ENCODE results near the gene FN1. TPM values are rescaled to one million over a fixed set of nuclear protein-coding genes. Genes with fewer than 3 reads are reported as not detected.

FN1 gene
- total and polyA plus RNA-seq, 2 of the 8 experiments (the other 6 are each of a cell fraction or from before 2014, with no cell fraction given), result 42.9 to 109 TPM

DNA sequence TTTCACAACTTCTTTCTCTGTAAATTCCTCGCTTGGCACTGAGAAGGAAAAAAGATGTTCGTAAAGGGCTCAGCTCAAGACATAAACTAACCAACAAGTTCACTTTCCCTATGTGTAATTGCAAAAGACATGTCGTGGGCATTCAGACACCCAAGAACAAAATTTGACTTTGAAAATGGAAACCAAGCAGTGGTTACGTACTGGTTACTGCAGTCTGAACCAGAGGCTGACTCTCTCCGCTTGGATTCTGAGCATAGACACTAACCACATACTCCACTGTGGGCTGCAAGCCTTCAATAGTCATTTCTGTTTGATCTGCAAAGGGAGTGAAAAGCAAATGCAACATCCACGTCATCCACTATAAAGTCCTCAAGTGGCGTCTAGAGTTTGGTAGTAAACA is 53.9 kb downstream of the FN1 start:
- Histone ChIP-seq H3K36me3 (ENCODE audit: control insufficient read depth in 2 of 4, insufficient read depth in 4 of 4, low read length in 3 of 4) (peaks cover 2 to 13% (median 8%) of the 10 kb centered on the region in 4 experiments; a peak in 6 of 8 replicates), H3K27me3 (replicated peaks in 1 of 4; ENCODE audit: control insufficient read depth in 3 of 4, extremely low read depth in 1 of 4, insufficient read depth in 3 of 4, low read length in 3 of 4) (no peaks in the 10 kb centered on the region), H3K23ac (ENCODE audit: insufficient read length) (peak overlapping the region; percentile 12), H2BK15ac (ENCODE audit: low read length) (no peak overlapping the region), H4K8ac (ENCODE audit: extremely low read depth, insufficient read depth, low read length) (no peak overlapping the region), H2AK5ac (ENCODE audit: low read depth, low read length) (no peak overlapping the region), H3K4me3 (ENCODE audit: extremely low read depth in 1 of 4, insufficient read depth in 2 of 4, low read depth in 3 of 4, low read length in 4 of 4) (no peak overlapping the region), H3K27ac (ENCODE audit: low read depth, low read length) (no peak overlapping the region), H2BK12ac (ENCODE audit: low read depth, low read length) (no peak overlapping the region), H3K18ac (ENCODE audit: extremely low read depth, low read length) (no peak overlapping the region), H2BK20ac (ENCODE audit: low read length) (no peak overlapping the region), H3K9ac (replicated peaks in 1 of 4; ENCODE audit: extremely low read depth in 1 of 4, low read depth in 3 of 4, low read length in 3 of 4) (no peak overlapping the region), H3K9me3 (ENCODE audit: insufficient read depth in 2 of 2, low read depth in 1 of 2, low read length in 1 of 2) (no peaks in the 10 kb centered on the region), H3K23me2 (ENCODE audit: low read depth, low read length) (no peaks in the 10 kb centered on the region), H3K14ac (ENCODE audit: insufficient read length) (no peak overlapping the region), H3K4me2 (ENCODE audit: insufficient read depth in 1 of 2, low read depth in 2 of 2, low read length in 2 of 2) (no peak overlapping the region), H3K79me1 (ENCODE audit: low read depth, low read length) (no peaks in the 10 kb centered on the region), H4K91ac (replicated peaks; ENCODE audit: insufficient read length, low read length) (no peak overlapping the region), H3K56ac (replicated peaks; ENCODE audit: insufficient read length, low read depth, low read length) (no peak overlapping the region), H2AFZ (ENCODE audit: low read length) (no peak overlapping the region), H3K79me2 (ENCODE audit: control insufficient read depth in 1 of 2, insufficient read depth in 2 of 2, low read length in 2 of 2) (no peaks in the 10 kb centered on the region), H2BK5ac (ENCODE audit: low read depth, low read length) (no peak overlapping the region), H3K4ac (replicated peaks; ENCODE audit: insufficient read length, low read depth, low read length) (no peak overlapping the region), H4K20me1 (replicated peaks in 1 of 2; ENCODE audit: control insufficient read depth in 1 of 2, insufficient read depth in 2 of 2, low read length in 2 of 2) (peaks cover 0 to 2% of the 10 kb centered on the region in 2 experiments), H2BK120ac (replicated peaks; ENCODE audit: low read depth, low read length) (no peak overlapping the region), H3K4me1 (replicated peaks in 1 of 4; ENCODE audit: control insufficient read depth in 3 of 4, insufficient read depth in 4 of 4, low read length in 3 of 4) (no peaks in the 10 kb centered on the region), H4K5ac (ENCODE audit: insufficient read length, low read depth, low read length) (no peak overlapping the region)
- CTCF ChIA-PET (ENCODE audit: partially characterized antibody), result interaction anchor here (1.0 kb wide), 1 partner anchor 12 kb away, joined by 3 read pairs; no protein-coding TSS in a partner anchor
- POLR2A ChIA-PET (ENCODE audit: partially characterized antibody), result no interaction called here
- FAIRE-seq, result no peak
- WGBS, 2 experiments (ENCODE audit: extremely low coverage in 1 of 2, insufficient coverage in 1 of 2, insufficient read length in 1 of 2, insufficient replicate concordance in 2 of 2, low coverage in 1 of 2, low lambda C conversion rate in 2 of 2, missing lambda C conversion rate in 1 of 2), result 89% methylated on average over 7 of the region's 7 CpGs; no CpG with 5 or more reads in 1 of the 2 experiments
- no peak for DNase-seq (ENCODE audit: low read depth in 1 of 2, low spot score in 2 of 2)
- no peak for TF ChIP-seq SIRT6 (IDR thresholded peaks at IDR 0.05; ENCODE audit: low read length)
- no peak for TF ChIP-seq EP300 (IDR thresholded peaks at IDR 0.05; ENCODE audit: borderline replicate concordance in 1 of 2, low read depth in 2 of 2, low read length in 2 of 2)
- TF ChIP-seq EZH2 (IDR thresholded peaks at IDR 0.05; ENCODE audit: low read depth, low read length, severe bottlenecking), result no peak
- no peak for TF ChIP-seq GTF2F1 (IDR thresholded peaks at IDR 0.05; ENCODE audit: borderline replicate concordance, low read depth, low read length)
- TF ChIP-seq CEBPB (IDR thresholded peaks at IDR 0.05; ENCODE audit: low read depth, low read length), result no peak
- no peak for TF ChIP-seq TEAD4 (IDR thresholded peaks at IDR 0.05; ENCODE audit: low read depth, low read length)
- no peak for TF ChIP-seq NANOG (IDR thresholded peaks at IDR 0.05; ENCODE audit: insufficient read depth, low read depth, low read length, poor library complexity, severe bottlenecking)
- no peak for TF ChIP-seq RAD21 (IDR thresholded peaks at IDR 0.05 in 1 of 2, conservative IDR thresholded peaks at IDR 0.05 in 1 of 2; ENCODE audit: low read depth in 2 of 2, low read length in 2 of 2)
- TF ChIP-seq POU5F1 (IDR thresholded peaks at IDR 0.05; ENCODE audit: low read depth, low read length), result no peak
- TF ChIP-seq CBX5 (IDR thresholded peaks at IDR 0.05; ENCODE audit: low read depth, low read length), result no peak
- no peak for TF ChIP-seq SP1 (IDR thresholded peaks at IDR 0.05; ENCODE audit: low read depth, low read length)
